ENCODE measurements around the gene ACP5.

Gene ACP5

GRCh38 chr19:11547929-11548700 lies 29.3 kb downstream of the ACP5 start:
- no peak for DNase-seq

- DNase-seq: no peak
Observed at GRCh38 chr19:11541238-11541637, 36.2 kb downstream of the ACP5 start.

GRCh38 chr19:11540645-11541044 lies 36.8 kb downstream of the ACP5 start:
- DNase-seq: no peak

GRCh38 chr19:11539495-11540365 lies 37.7 kb downstream of the ACP5 start:
- no peak for DNase-seq

GRCh38 chr19:11538232-11539036 lies 39.0 kb downstream of the ACP5 start, which contains the start of gene CNN1:
Gene CNN1 (plus strand): TSS chr19:11538851. CDS start chr19:11538928, 77 bp downstream.
- DNase-seq: no peak

- DNase-seq: peak; percentile 85 to 95
Observed at GRCh38 chr19:11535792-11536595, 41.5 kb downstream of the ACP5 start.

- peak; percentile 4 to 32 for DNase-seq
Observed at GRCh38 chr19:11534948-11535347, 42.5 kb downstream of the ACP5 start.

- DNase-seq: peak in 1 of 2 donors; percentile 22
Observed at GRCh38 chr19:11534538-11534937, 42.9 kb downstream of the ACP5 start.

- peak; percentile 74 to 80 for DNase-seq
Observed at GRCh38 chr19:11530432-11530831, 47.0 kb downstream of the ACP5 start.

- DNase-seq: peak; percentile 99
Observed at GRCh38 chr19:11528551-11529341, 48.7 kb downstream of the ACP5 start, which contains the start of gene ECSIT. Gene ECSIT (minus strand): TSS chr19:11529134. CDS start chr19:11519170, 9,964 bp downstream.
